GM21390 (cell line): Measurements from ENCODE around the gene PCDHA8.
"Not testable (repeated sequence)": the region's sequence is repeated elsewhere in the genome, so short reads cannot be mapped to it uniquely, and the experiment has no call there.

ENCODE experiments used
- ATAC-seq: cut with Tn5 transposase; IDR thresholded peaks from one replicate; pipeline ENCODE4 v1.9.1; 2021; ENCODE audit not compliant: unreplicated experiment

The PCDHA8 gene

GRCh38 chr5:140869555-140869886 lies 28.5 kb downstream of the PCDHA8 start:
- ATAC-seq = no peak

- ATAC-seq = no peak
Observed at GRCh38 chr5:140870221-140871201, 29.5 kb downstream of the PCDHA8 start.

- ATAC-seq = no peak
Observed at GRCh38 chr5:140875085-140876065, 34.4 kb downstream of the PCDHA8 start, which contains the start of gene PCDHA12. Gene PCDHA12, plus strand, starts transcription at chr5:140875308. Its CDS starts 165 bp downstream, at chr5:140875473.

GRCh38 chr5:140876541-140877261 lies 35.7 kb downstream of the PCDHA8 start:
- ATAC-seq = not testable (repeated sequence)

GRCh38 chr5:140877262-140877581 lies 36.2 kb downstream of the PCDHA8 start:
- no peak for ATAC-seq

GRCh38 chr5:140881889-140882590 lies 41.1 kb downstream of the PCDHA8 start, which contains the start of gene PCDHA13:
Gene PCDHA13, plus strand, starts transcription at chr5:140882124. Its CDS starts 145 bp downstream, at chr5:140882269.
- no peak for ATAC-seq

- ATAC-seq = no peak
Observed at GRCh38 chr5:140882591-140882899, 41.6 kb downstream of the PCDHA8 start.

GRCh38 chr5:140883373-140883772 lies 42.4 kb downstream of the PCDHA8 start:
- no peak for ATAC-seq

GRCh38 chr5:140883927-140884697 lies 43.1 kb downstream of the PCDHA8 start:
- ATAC-seq = no peak
